BJ (cell line): ENCODE data around the gene CD7. TPM values are rescaled to one million over a fixed set of nuclear protein-coding genes. Genes with fewer than 3 reads are reported as not detected.

Experiments
- CTCF ChIA-PET: fragments of 350-600 bp; formaldehyde crosslinking; extraction: SDS; loops from one replicate; lab custom pipeline; 2021; ENCODE audit warnings: antibody characterized with exemption, inconsistent platforms; lab: Yijun Ruan, JAX
- POLR2A ChIA-PET: fragments of 300-600 bp; sonication (Branson Sonifier 250); formaldehyde crosslinking; extraction: SDS; loops from one replicate; lab custom pipeline; 2021; ENCODE audit warnings: antibody characterized with exemption; lab: Charles Lee
- DNase-seq: peaks from one replicate; pipeline ENCODE4 v3.0.0-alpha.2; 2011; ENCODE audit warnings: low read depth
- H3K27me3 ChIP-seq: 2 replicates; pipeline ENCODE4 v1.6.0; 2011; ENCODE audit warnings: low read length; ENCODE audit not compliant: control insufficient read depth, insufficient read depth
- H3K36me3 ChIP-seq: 2 replicates; pipeline ENCODE4 v1.5.1; 2011; ENCODE audit warnings: low read length; ENCODE audit not compliant: control insufficient read depth, insufficient read depth
- H3K4me3 ChIP-seq: 2 replicates; pipeline ENCODE4 v1.5.1; 2011; ENCODE audit warnings: low read depth, mild to moderate bottlenecking, control low read depth, low read length
- CTCF ChIP-seq: IDR thresholded peaks from 2 replicates; pipeline ENCODE4 v1.5.1; 2011; ENCODE audit warnings: low read depth, mild to moderate bottlenecking, control low read depth, inconsistent platforms, low read length, moderate library complexity; ENCODE audit not compliant: insufficient read depth
- polyA plus RNA-seq: library from polyadenylated mRNA; depleted of rRNA; stranded (reverse); fragments of >200 nt; gene quantifications from 2 replicates; pipeline ENCODE4 v1.2.3, GENCODE V29; 2011

Gene CD7
- polyA plus RNA-seq, 1 experiment, result 0.22 TPM

- H3K27me3 ChIP-seq, result peaks cover 4% of the 10 kb centered on the region
Measured at GRCh38 chr17:82354804-82355308, 37.4 kb upstream of the CD7 start.

GRCh38 chr17:82353484-82353883 lies 36.1 kb upstream of the CD7 start:
- peaks cover 4% of the 10 kb centered on the region for H3K27me3 ChIP-seq
- H3K4me3 ChIP-seq, result no peak overlapping the region
- ChIA-PET CTCF (interaction anchor here (1.4 to 4.2 kb wide), 2 partner anchors 10 to 60 kb away, joined by 3 to 36 read pairs; no protein-coding TSS in a partner anchor), POLR2A (no interaction called here)
- TF ChIP-seq CTCF, result no peak
- DNase-seq, result no peak
- no peaks in the 10 kb centered on the region for H3K36me3 ChIP-seq

More at GRCh38 chr17:82354804-82355308, 37.4 kb upstream of the CD7 start:
- no peak for TF ChIP-seq CTCF
- CTCF ChIA-PET, result interaction anchor here (2.4 kb wide), 1 partner anchor 59 kb away, joined by 7 read pairs; no protein-coding TSS in a partner anchor
- no peak overlapping the region for H3K4me3 ChIP-seq
- no peak for DNase-seq
- POLR2A ChIA-PET, result no interaction called here
- no peaks in the 10 kb centered on the region for H3K36me3 ChIP-seq

- peak; percentile 95 for TF ChIP-seq CTCF
- Histone ChIP-seq H3K4me3 (no peak overlapping the region), H3K27me3 (peaks cover 4% of the 10 kb centered on the region), H3K36me3 (no peaks in the 10 kb centered on the region)
- POLR2A ChIA-PET, result no interaction called here
- no peak for DNase-seq
- CTCF ChIA-PET, result interaction anchor here (0.6 to 4.2 kb wide), 19 partner anchors 10 to 209 kb away, joined by 3 to 36 read pairs (median 5); partner anchors contain the start of genes HEXD, OGFOD3 and SECTM1
Measured at GRCh38 chr17:82351713-82352488, 34.5 kb upstream of the CD7 start.

GRCh38 chr17:82351254-82351712 lies 33.9 kb upstream of the CD7 start:
- ChIA-PET CTCF (interaction anchor here (0.8 to 4.2 kb wide), 17 partner anchors 9 to 210 kb away, joined by 3 to 36 read pairs (median 5); partner anchors contain the start of genes HEXD, OGFOD3 and SECTM1), POLR2A (no interaction called here)
- H3K27me3 ChIP-seq, result peaks cover 3% of the 10 kb centered on the region; the same call in 1 of the 2 replicates
- no peak for TF ChIP-seq CTCF
- no peak overlapping the region for H3K4me3 ChIP-seq
- H3K36me3 ChIP-seq, result no peaks in the 10 kb centered on the region
- DNase-seq, result no peak
